Measurements from ENCODE around the gene CNEP1R1. TPM values are rescaled to one million over a fixed set of nuclear protein-coding genes. Genes with fewer than 3 reads are reported as not detected.

CNEP1R1 gene, protein sequence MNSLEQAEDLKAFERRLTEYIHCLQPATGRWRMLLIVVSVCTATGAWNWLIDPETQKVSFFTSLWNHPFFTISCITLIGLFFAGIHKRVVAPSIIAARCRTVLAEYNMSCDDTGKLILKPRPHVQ
- total RNA-seq, result 22.4 and 30.2 TPM in 2 replicates

DNA sequence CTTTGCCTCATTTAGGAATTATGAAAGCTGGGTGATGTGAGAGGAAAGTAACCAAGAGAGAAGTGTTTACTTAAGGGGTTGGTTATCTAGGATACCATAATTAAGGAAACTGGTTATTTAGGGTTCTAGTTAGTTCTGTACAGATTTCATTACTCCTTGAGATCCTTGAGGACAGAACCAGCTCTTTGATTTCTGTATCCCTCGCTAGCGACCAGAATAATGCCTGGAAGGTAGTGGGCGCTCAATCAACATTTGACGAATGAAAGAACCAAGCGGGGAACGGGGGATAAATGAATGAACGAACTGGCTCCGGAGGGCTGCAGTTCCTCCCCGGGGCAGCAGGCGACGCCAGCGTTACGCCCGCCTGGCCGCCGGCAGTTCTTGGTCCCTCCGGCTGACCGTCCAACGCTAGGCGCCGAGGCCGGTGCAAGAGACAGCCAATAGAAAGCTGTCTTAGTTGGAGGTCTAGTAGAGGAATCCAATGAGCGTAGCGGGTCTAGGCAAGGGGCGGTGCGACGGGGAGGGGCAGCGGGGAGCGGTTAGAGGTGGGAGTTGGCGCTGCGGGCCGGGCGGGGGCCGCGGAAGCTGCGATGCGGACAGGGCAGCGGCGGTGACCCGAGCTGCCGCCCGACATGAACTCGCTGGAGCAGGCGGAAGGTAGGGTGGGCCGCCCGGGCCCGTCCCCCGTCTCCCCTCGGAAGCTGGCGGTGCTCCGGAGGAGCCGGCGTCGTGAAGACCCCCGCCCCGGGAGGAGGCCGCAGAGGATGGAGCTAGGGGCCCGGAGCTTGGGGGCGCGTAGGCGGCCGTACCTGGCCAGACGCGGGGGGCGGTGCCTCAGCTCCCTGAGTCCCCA is at the start of gene CNEP1R1:
Gene CNEP1R1, plus strand, starts transcription at position 542 of the 853 bp plus-strand sequence. Its CDS starts 91 bp downstream, at position 633.

DNA sequence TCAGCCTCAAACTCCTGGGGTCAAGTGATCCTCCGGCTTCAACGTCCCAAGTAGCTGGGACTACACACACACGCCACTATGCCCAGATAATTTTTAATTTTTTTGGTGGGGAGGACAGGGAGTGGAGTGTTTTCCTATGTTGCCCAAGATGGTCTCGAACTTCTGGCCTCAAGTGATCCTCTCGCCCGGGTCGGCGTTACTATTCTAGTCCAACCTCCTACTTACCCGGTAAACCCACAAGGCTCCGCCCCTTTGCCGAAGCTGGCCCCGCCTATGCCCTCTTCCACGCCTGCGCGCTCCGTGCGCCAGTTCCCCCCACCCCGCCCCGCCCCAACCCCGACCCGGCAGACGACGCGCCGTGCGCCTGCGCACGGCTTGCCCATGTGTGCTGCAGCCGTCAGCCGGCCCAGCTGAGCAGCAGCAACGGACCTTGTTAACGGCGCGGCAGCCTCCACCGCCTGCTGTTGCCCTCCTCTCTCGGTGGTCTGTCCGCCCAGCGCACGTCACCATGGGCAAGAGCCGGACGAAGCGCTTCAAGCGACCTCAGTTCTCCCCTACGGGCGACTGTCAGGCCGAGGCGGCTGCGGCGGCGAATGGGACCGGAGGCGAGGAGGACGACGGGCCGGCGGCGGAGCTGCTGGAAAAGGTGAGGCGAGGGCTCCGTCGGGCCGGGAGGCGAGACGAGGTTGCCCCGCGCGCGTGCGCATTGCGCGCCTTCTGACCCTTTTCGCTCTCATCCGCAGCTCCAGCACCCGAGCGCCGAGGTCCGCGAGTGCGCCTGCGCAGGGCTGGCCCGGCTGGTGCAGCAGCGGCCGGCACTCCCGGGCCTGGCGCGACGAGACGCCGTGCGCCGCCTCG is 40.8 kb downstream of the CNEP1R1 start, which contains the start of gene HEATR3:
Gene HEATR3, plus strand, starts transcription at position 347 of the 858 bp plus-strand sequence. Its CDS starts 162 bp downstream, at position 509.

Other genes with a start within 250 kb of the CNEP1R1 start
- gene ZNF423, start 169.1 kb upstream of the CNEP1R1 start, total RNA-seq, result 5.7 and 18.6 TPM in 2 replicates
- gene HEATR3, start 40.7 kb downstream of the CNEP1R1 start, total RNA-seq, result 21.5 and 27.0 TPM in 2 replicates
- gene TENT4B, start 128.1 kb downstream of the CNEP1R1 start, total RNA-seq, result 12.5 and 12.9 TPM in 2 replicates
- 63.6 and 131 TPM in 2 replicates for gene ADCY7, start 241.3 kb downstream of the CNEP1R1 start, total RNA-seq